CD14-positive monocyte (primary cell): ENCODE results near the gene PDIA5. TPM values are rescaled to one million over a fixed set of nuclear protein-coding genes. Genes with fewer than 3 reads are reported as not detected.

ENCODE experiments used
- DNase-seq, 3 donors: peaks; one replicate each; pipeline ENCODE4 v3.0.0-alpha.2; 2011 to 2022
- H2AFZ ChIP-seq: 2 replicates; pipeline ENCODE4 v1.6.0; 2012; ENCODE audit warnings: mild to moderate bottlenecking, low read depth, low read length, inconsistent platforms; ENCODE audit not compliant: insufficient read depth, poor library complexity, severe bottlenecking
- H3K27ac ChIP-seq, 2 donors: 1 replicate in 1 of 2; 2 replicates in 1 of 2; pipeline ENCODE4 v1.5.1; 2012 to 2013; ENCODE audit warnings: low read length in 2 of 2, control low read depth in 1 of 2, inconsistent platforms in 1 of 2, low read depth in 1 of 2, mild to moderate bottlenecking in 1 of 2
- H3K27me3 ChIP-seq, 2 donors: one replicate each; pipeline versions ENCODE4 v1.6.0 to v1.6.1; 2011 to 2013; ENCODE audit warnings: low read length in 2 of 2; ENCODE audit not compliant: control insufficient read depth in 2 of 2, insufficient read depth in 2 of 2
- H3K36me3 ChIP-seq, 2 donors: replicated peaks in 1 of 2; 1 replicate in 1 of 2; 2 replicates in 1 of 2; pipeline versions ENCODE4 v1.5.1 to v1.6.1; 2012 to 2013; ENCODE audit warnings: low read length in 2 of 2, control low read depth in 1 of 2, inconsistent platforms in 1 of 2, mild to moderate bottlenecking in 1 of 2; ENCODE audit not compliant: insufficient read depth in 2 of 2, control insufficient read depth in 1 of 2
- H3K4me1 ChIP-seq, 2 donors: 1 replicate in 1 of 2; 2 replicates in 1 of 2; pipeline versions ENCODE4 v1.5.1 to v1.6.1; 2012 to 2013; ENCODE audit warnings: low read length in 2 of 2, control low read depth in 1 of 2, inconsistent platforms in 1 of 2, mild to moderate bottlenecking in 1 of 2, moderate library complexity in 1 of 2; ENCODE audit not compliant: insufficient read depth in 2 of 2, control insufficient read depth in 1 of 2
- H3K4me2 ChIP-seq: replicated peaks from 2 replicates; pipeline ENCODE3; 2012; ENCODE audit warnings: low read length, moderate library complexity, mild to moderate bottlenecking; ENCODE audit not compliant: poor library complexity, severe bottlenecking; ENCODE audit errors: extremely low read depth
- H3K4me3 ChIP-seq, 3 experiments: fragments of 200-600 bp in 1 of 3; sonication (generic) in 1 of 3; replicated peaks in 1 of 3; 1 replicate in 2 of 3; 2 replicates in 1 of 3; pipeline ENCODE4 v1.5.1; 2011 to 2013; ENCODE audit warnings: low read length in 3 of 3, mild to moderate bottlenecking in 3 of 3, control low read depth in 2 of 3, low read depth in 2 of 3, inconsistent platforms in 1 of 3, moderate library complexity in 1 of 3
- H3K79me2 ChIP-seq: 2 replicates; pipeline ENCODE4 v1.6.0; 2012; ENCODE audit warnings: mild to moderate bottlenecking, control low read depth, inconsistent platforms, low read length, moderate library complexity; ENCODE audit not compliant: insufficient read depth
- H3K9ac ChIP-seq: 2 replicates; pipeline ENCODE4 v1.6.0; 2017; ENCODE audit warnings: low read length, mild to moderate bottlenecking; ENCODE audit not compliant: insufficient read depth, poor library complexity, severe bottlenecking
- H3K9me3 ChIP-seq, 2 donors: replicated peaks in 1 of 2; 1 replicate in 1 of 2; 2 replicates in 1 of 2; pipeline versions ENCODE4 v1.5.1 to v1.6.1; 2012 to 2013; ENCODE audit warnings: low read length in 2 of 2, control low read depth in 1 of 2; ENCODE audit not compliant: control insufficient read depth in 1 of 2, insufficient read depth in 1 of 2
- H4K20me1 ChIP-seq: 2 replicates; pipeline ENCODE4 v1.6.0; 2012; ENCODE audit warnings: mild to moderate bottlenecking, low read length, control low read depth, moderate library complexity; ENCODE audit not compliant: insufficient read depth
- H3K27ac Mint-ChIP-seq, 7 donors: one replicate each; pipeline ENCODE4 v1.8.0; 2020; ENCODE audit warnings: mild to moderate bottlenecking in 7 of 7, mixed read lengths in 7 of 7, moderate library complexity in 6 of 7, inconsistent platforms in 2 of 7
- H3K27me3 Mint-ChIP-seq, 3 donors: one replicate each; pipeline ENCODE4 v1.8.0; 2021 to 2022; ENCODE audit warnings: low read depth in 3 of 3, mild to moderate bottlenecking in 3 of 3, mixed read lengths in 3 of 3, moderate library complexity in 3 of 3, inconsistent platforms in 1 of 3
- H3K36me3 Mint-ChIP-seq, 2 donors: one replicate each; pipeline ENCODE4 v1.8.0; 2020; ENCODE audit warnings: mixed read lengths in 2 of 2, inconsistent platforms in 1 of 2, mild to moderate bottlenecking in 1 of 2
- H3K4me1 Mint-ChIP-seq: one replicate; pipeline ENCODE4 v1.8.0; 2020; ENCODE audit warnings: mild to moderate bottlenecking, mixed read lengths
- H3K4me3 Mint-ChIP-seq, 2 donors: one replicate each; pipeline ENCODE4 v1.8.0; 2020; ENCODE audit warnings: mild to moderate bottlenecking in 2 of 2, mixed read lengths in 2 of 2, moderate library complexity in 1 of 2
- H3K9me3 Mint-ChIP-seq, 7 donors: one replicate each; pipeline ENCODE4 v1.8.0; 2020 to 2022; ENCODE audit warnings: mixed read lengths in 7 of 7, mild to moderate bottlenecking in 6 of 7, moderate library complexity in 6 of 7, inconsistent platforms in 2 of 7
- CTCF ChIP-seq: fragments of 200-600 bp; IDR thresholded peaks from one replicate; pipeline ENCODE4 v1.8.0; 2022; ENCODE audit warnings: antibody characterized with exemption, mild to moderate bottlenecking
- WGBS: methylation state at CpG from one replicate; pipeline ENCODE4 v1.1.5; 2013; ENCODE audit warnings: missing lambda C conversion rate; ENCODE audit not compliant: insufficient coverage; 5-methylcytosine and 5-hydroxymethylcytosine counted together
- intact Hi-C, 2 donors: fragments of 100-400 bp; cut with micrococcal nuclease; formaldehyde crosslinking; loops; one replicate each; pipeline versions ENCODE4 v1.15.0 to v1.15.1; 2023
- polyA plus RNA-seq, 3 donors: library from polyadenylated mRNA; depleted of rRNA in 1 of 3; unstranded in 2 of 3; stranded (reverse) in 1 of 3; fragments of 300-500 nt in 2 of 3; fragments of >200 nt in 1 of 3; fragmentation: Illumina TruSeq in 2 of 3; gene quantifications; 1 replicate in 2 of 3; 2 replicates in 1 of 3; pipeline ENCODE4 v1.2.3, GENCODE V29; 2012 to 2021

The PDIA5 gene
- polyA plus RNA-seq, 3 donors, result 7.1 to 10.0 (median 9.2) TPM

- H3K27me3 ChIP-seq, result no peaks in the 10 kb centered on the region
- no peaks in the 10 kb centered on the region for H3K36me3 ChIP-seq
- no peak overlapping the region for H3K4me2 ChIP-seq
- 71% methylated on average over 11 of the region's 13 CpGs for WGBS
- H3K27ac ChIP-seq, result no peak overlapping the region
- Mint-ChIP-seq H3K4me1 (no peaks in the 10 kb centered on the region), H3K9me3 (peaks cover 0 to 2% (median 0%) of the 10 kb centered on the region in 7 donors), H3K36me3 (no peaks in the 10 kb centered on the region), H3K27ac (no peak overlapping the region), H3K4me3 (no peak overlapping the region), H3K27me3 (peaks cover 4 to 8% (median 5%) of the 10 kb centered on the region in 3 donors)
- H3K4me1 ChIP-seq, result no peaks in the 10 kb centered on the region
- no peak overlapping the region for H3K4me3 ChIP-seq
- no peak overlapping the region for H3K9ac ChIP-seq
- no peaks in the 10 kb centered on the region for H3K9me3 ChIP-seq
- H3K79me2 ChIP-seq, result no peaks in the 10 kb centered on the region
- no peak overlapping the region for H2AFZ ChIP-seq
- TF ChIP-seq CTCF, result no peak
- intact Hi-C loops, result no loop called here
- H4K20me1 ChIP-seq, result no peaks in the 10 kb centered on the region
- DNase-seq, result no peak
These were observed 18.2 kb upstream of the PDIA5 start for GRCh38 chr3:123048480-123049237.

GRCh38 chr3:123050666-123051065 lies 16.2 kb upstream of the PDIA5 start:
- Histone ChIP-seq H3K9me3 (no peaks in the 10 kb centered on the region), H3K27me3 (no peaks in the 10 kb centered on the region), H2AFZ (no peak overlapping the region), H3K4me2 (no peak overlapping the region), H3K4me1 (no peaks in the 10 kb centered on the region), H3K36me3 (no peaks in the 10 kb centered on the region), H3K27ac (no peak overlapping the region), H3K4me3 (no peak overlapping the region), H3K9ac (no peak overlapping the region), H4K20me1 (no peaks in the 10 kb centered on the region), H3K79me2 (no peaks in the 10 kb centered on the region)
- WGBS, result 100% methylated on average over 2 of the region's 2 CpGs
- no peaks in the 10 kb centered on the region for H3K36me3 Mint-ChIP-seq
- H3K4me3 Mint-ChIP-seq, result no peak overlapping the region
- H3K9me3 Mint-ChIP-seq, result peaks cover 0 to 2% (median 0%) of the 10 kb centered on the region in 7 donors
- TF ChIP-seq CTCF, result no peak
- no peaks in the 10 kb centered on the region for H3K4me1 Mint-ChIP-seq
- no peak for DNase-seq
- intact Hi-C loops, result no loop called here
- H3K27me3 Mint-ChIP-seq, result peaks cover 3 to 9% (median 9%) of the 10 kb centered on the region in 3 donors
- H3K27ac Mint-ChIP-seq, result no peak overlapping the region
